A549 treated with Hydrocortisone at 1 μM for 4 hours (cell line): ENCODE results near the gene SP100. TPM values are rescaled to one million over a fixed set of nuclear protein-coding genes. Genes with fewer than 3 reads are reported as not detected.

Experiments
- total RNA-seq: library from RNA; stranded (reverse); fragments of 200-300 nt; extraction: Qiagen RNA extraction; gene quantifications from 5 replicates; pipeline ENCODE4 v1.2.3, GENCODE V29; 2022

SP100 gene
- 25.1 to 31.2 TPM (median 27.8 TPM) in 5 replicates for total RNA-seq

GRCh38 chr2:230416061-230416721 is at the start of gene SP100:
TSS of gene SP100 (plus strand) at chr2:230416201. CDS start at chr2:230416297, 96 bp downstream.

Other genes with a start within 250 kb of the SP100 start
- 6.8 to 8.7 TPM (median 7.4 TPM) in 5 replicates for gene SP110, start 196.2 kb upstream of the SP100 start, total RNA-seq
- gene SP140, start 190.5 kb upstream of the SP100 start, total RNA-seq, result 0.16 to 0.29 TPM in 2 of 5 replicates, not detected in the others
- gene SP140L, start 89.0 kb upstream of the SP100 start, total RNA-seq, result 2.4 to 4.1 TPM (median 3.2 TPM) in 5 replicates